ENCODE data around the gene WDR76.

DNA sequence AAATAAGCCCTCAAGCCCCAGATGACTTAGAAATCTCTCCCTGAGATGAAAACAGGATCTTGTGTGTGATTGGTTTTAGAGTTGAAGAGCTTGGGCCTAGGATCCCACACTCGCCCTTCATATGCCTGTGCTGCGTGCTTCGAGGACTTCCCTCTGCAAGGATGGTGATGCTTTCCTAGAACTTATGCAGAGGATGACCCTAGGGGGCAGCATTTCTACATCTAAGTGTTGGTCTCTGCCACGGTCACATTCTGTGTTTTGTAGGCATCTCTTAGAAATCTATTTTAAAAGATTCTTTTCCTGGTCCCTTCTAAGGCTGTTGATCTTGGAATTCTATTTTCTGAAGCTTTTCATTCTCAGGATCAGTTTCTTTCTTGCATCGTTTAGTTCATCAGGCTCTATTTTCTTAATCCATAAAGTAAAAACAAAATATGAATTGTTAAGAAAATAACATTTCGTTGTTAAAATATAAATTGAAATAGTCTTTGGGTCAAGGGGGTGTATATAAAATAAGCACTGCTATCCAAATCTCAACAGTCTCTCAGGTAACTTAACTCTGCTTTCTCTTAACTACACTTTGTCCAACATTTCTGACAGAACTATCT lies 45.7 kb downstream of the WDR76 start:
- no peak for TF ChIP-seq GATA2 (IDR thresholded peaks at IDR 0.05; ENCODE audit: low read depth, low read length)
- TF ChIP-seq GATA3 (IDR thresholded peaks at IDR 0.05; ENCODE audit: low read depth, low read length): no peak

All from SH-SY5Y (cell line).